GM12878 (cell line): ENCODE measurements around the gene PBRM1. TPM values are rescaled to one million over a fixed set of nuclear protein-coding genes. Genes with fewer than 3 reads are reported as not detected.
"Not testable (repeated sequence)": the region's sequence is repeated elsewhere in the genome, so short reads cannot be mapped to it uniquely, and the experiment has no call there.

Experiments used
- ATAC-seq: fragments of 200-7000 bp; cut with Tn5 transposase; 3 replicates; pipeline ENCODE4 v1.9.1; 2020; ENCODE audit warnings: mild to moderate bottlenecking, moderate library complexity
- BruUV-seq: library from RNA; stranded (reverse); fragments of 400-500 nt; replicated peaks from 2 replicates; lab custom pipeline; 2021; lab: Mats Ljungman, UMichigan
- CTCF ChIA-PET: fragments of 300-600 bp; sonication (Branson Sonifier 250); formaldehyde crosslinking; extraction: SDS; loops from one replicate; lab custom pipeline; 2021; ENCODE audit warnings: inconsistent platforms; lab: Yijun Ruan, JAX
- POLR2A ChIA-PET: fragments of 350-600 bp; formaldehyde crosslinking; extraction: SDS; loops from one replicate; lab custom pipeline; 2021; ENCODE audit warnings: inconsistent platforms; lab: Charles Lee
- RAD21 ChIA-PET: fragments of 300-600 bp; sonication (Branson Sonifier 250); formaldehyde crosslinking; loops from one replicate; lab custom pipeline; 2023; ENCODE audit warnings: antibody characterized with exemption; ENCODE audit not compliant: unreplicated experiment; lab: Charles Lee
- SMC1A ChIA-PET: fragments of 300-600 bp; sonication (Branson Sonifier 250); formaldehyde crosslinking; loops from one replicate; lab custom pipeline; 2023; ENCODE audit not compliant: unreplicated experiment, uncharacterized antibody; lab: Charles Lee
- DNase-seq: peaks from one replicate; pipeline ENCODE4 v3.0.0-alpha.2; 2011; ENCODE audit warnings: low read depth, low spot score
- FAIRE-seq: peaks from 3 replicates; lab custom pipeline; 2011; peaks lifted over from hg19 to GRCh38; lab: Jason Lieb, UNC
- H2AFZ ChIP-seq: 2 replicates; pipeline ENCODE4 v1.6.0; 2011; ENCODE audit warnings: low read depth, low read length, control low read depth; ENCODE audit not compliant: control insufficient read depth
- H3K27ac ChIP-seq: 2 replicates; pipeline ENCODE4 v1.5.1; 2011; ENCODE audit warnings: control low read depth; ENCODE audit not compliant: control insufficient read depth, insufficient read depth
- H3K27me3 ChIP-seq, 2 experiments: replicated peaks in 1 of 2; 2 replicates each; pipeline versions ENCODE4 v1.6.0 to v1.6.1; 2011; ENCODE audit warnings: low read length in 1 of 2; ENCODE audit not compliant: control insufficient read depth in 2 of 2, insufficient read depth in 2 of 2
- H3K36me3 ChIP-seq, 2 experiments: 2 replicates each; pipeline ENCODE4 v1.5.1; 2011; ENCODE audit warnings: low read length in 1 of 2; ENCODE audit not compliant: control insufficient read depth in 2 of 2, insufficient read depth in 2 of 2
- H3K4me1 ChIP-seq: 2 replicates; pipeline ENCODE4 v1.6.1; 2011; ENCODE audit warnings: mild to moderate bottlenecking, low read length, moderate library complexity, mixed read lengths; ENCODE audit not compliant: control insufficient read depth, insufficient read depth
- H3K4me2 ChIP-seq: 2 replicates; pipeline ENCODE4 v1.6.0; 2011; ENCODE audit warnings: control low read depth; ENCODE audit not compliant: control insufficient read depth, insufficient read depth
- H3K4me3 ChIP-seq: fragments of 200-600 bp; sonication (generic); 2 replicates; pipeline ENCODE4 v1.5.1; 2016
- H3K79me2 ChIP-seq: 2 replicates; pipeline ENCODE4 v1.6.0; 2011; ENCODE audit warnings: low read length; ENCODE audit not compliant: control insufficient read depth, insufficient read depth
- H3K9ac ChIP-seq: 2 replicates; pipeline ENCODE4 v1.8.0; 2011; ENCODE audit warnings: low read length, control low read depth, mixed read lengths; ENCODE audit not compliant: control insufficient read depth, insufficient read depth
- H3K9me3 ChIP-seq: replicated peaks from 3 replicates; pipeline ENCODE4 v1.5.1; 2011; ENCODE audit warnings: mild to moderate bottlenecking, low read length; ENCODE audit not compliant: control insufficient read depth, insufficient read depth
- H4K20me1 ChIP-seq: 2 replicates; pipeline ENCODE4 v1.6.0; 2011; ENCODE audit not compliant: control insufficient read depth, insufficient read depth
- CBX5 ChIP-seq: sonication (generic); IDR thresholded peaks from 2 replicates; pipeline ENCODE4 v1.6.1; 2016; ENCODE audit warnings: low read depth, moderate library complexity, mild to moderate bottlenecking, inconsistent platforms
- PKNOX1 ChIP-seq: fragments of 450-650 bp; IDR thresholded peaks from 2 replicates; pipeline ENCODE4 v1.6.1; 2016; ENCODE audit warnings: mild to moderate bottlenecking
- RBBP5 ChIP-seq: fragments of 200-600 bp; sonication (generic); conservative IDR thresholded peaks from 2 replicates; pipeline ENCODE4 v1.6.1; 2016
- TARDBP ChIP-seq: IDR thresholded peaks from 2 replicates; pipeline ENCODE4 v1.6.1; 2016; ENCODE audit warnings: borderline replicate concordance
- ZBED1 ChIP-seq: IDR thresholded peaks from 2 replicates; pipeline ENCODE4 v1.6.1; 2016; ENCODE audit warnings: borderline replicate concordance
- WGBS: methylation state at CpG from one replicate; pipeline ENCODE4 v1.1.6; 2016; ENCODE audit warnings: low lambda C conversion rate; ENCODE audit not compliant: insufficient replicate concordance, insufficient coverage; ENCODE audit errors: missing lambda C conversion rate; 5-methylcytosine and 5-hydroxymethylcytosine counted together
- in situ Hi-C: fragments of 300-500 bp; cut with MboI; formaldehyde crosslinking; loops from 9 replicates; pipeline ENCODE4 v1.14.3; 2018; ENCODE audit warnings: mixed read lengths
- intact Hi-C: fragments of 100-400 bp; cut with micrococcal nuclease; formaldehyde crosslinking; loops from one replicate; pipeline ENCODE4 v1.14.2; 2022; ENCODE audit not compliant: unreplicated experiment
- polyA plus RNA-seq, 11 experiments: library from polyadenylated mRNA; depleted of rRNA in 4 of 11; unstranded in 6 of 11; stranded (reverse) in 5 of 11; fragments of >200 nt; fragmentation: Nextera tagmentation in 4 of 11; fragmentation: Illumina TruSeq in 1 of 11; extraction: Ambion mirVana in 4 of 11; extraction: Trizol in 1 of 11; gene quantifications; 1 replicate in 1 of 11; 2 replicates in 10 of 11; pipeline versions ENCODE4 v1.2.1 to v1.2.3, GENCODE V29; 2011 to 2016; ENCODE audit warnings: inconsistent platforms in 2 of 11, missing spikeins in 2 of 11, low read depth in 1 of 11
- total RNA-seq, 4 experiments: library from RNA; depleted of rRNA in 3 of 4; stranded (reverse); fragments of >200 nt in 3 of 4; fragmentation: Illumina TruSeq in 1 of 4; extraction: Trizol in 1 of 4; gene quantifications; 2 replicates each; pipeline versions ENCODE4 v1.2.1 to v1.2.3, GENCODE V29; 2013 to 2021
- TF ChIP-seq, protein P1 (sequence below): IDR thresholded peaks from 2 replicates; pipeline ENCODE4 v1.6.1; 2011; ENCODE audit warnings: low read depth, mild to moderate bottlenecking, low read length, moderate library complexity, borderline replicate concordance; ENCODE audit errors: extremely low read depth

Gene PBRM1
- total and polyA plus RNA-seq, 10 of the 15 experiments (the other 5 are each of a cell fraction or from before 2014, with no cell fraction given) = 8.9 to 88.9 (median 39.3) TPM

- Histone ChIP-seq H3K79me2 (peaks cover 15% of the 10 kb centered on the region), H3K27ac (no peak overlapping the region), H2AFZ (no peak overlapping the region)
- RAD21 ChIA-PET = no interaction called here
- no peak for TF ChIP-seq PKNOX1
- no peak for TF ChIP-seq CBX5
- TF ChIP-seq ZBED1 = no peak
- TF ChIP-seq TARDBP = no peak
- TF ChIP-seq, protein P1, sequence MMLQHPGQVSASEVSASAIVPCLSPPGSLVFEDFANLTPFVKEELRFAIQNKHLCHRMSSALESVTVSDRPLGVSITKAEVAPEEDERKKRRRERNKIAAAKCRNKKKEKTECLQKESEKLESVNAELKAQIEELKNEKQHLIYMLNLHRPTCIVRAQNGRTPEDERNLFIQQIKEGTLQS = no peak
- TF ChIP-seq RBBP5 = no peak
- TF ChIP-seq, all 136 proteins: peak for 0
- in situ Hi-C loops (no loop called here), intact Hi-C loops (no loop called here)
- POLR2A ChIA-PET = interaction anchor here (0.6 to 1.3 kb wide), 2 partner anchors 9 to 40 kb away, joined by 3 to 5 read pairs; partner anchors contain the start of gene UQCC5
- 97% methylated on average over 14 of the region's 14 CpGs for whole genome bisulfite sequencing
- SMC1A ChIA-PET = no interaction called here
- ATAC-seq (no peak), DNase-seq (no peak), FAIRE-seq (no peak)
- no TSS peak for BruUV-seq
- peaks cover 0 to 15% of the 10 kb centered on the region in 2 experiments; a peak in 2 of 4 replicates for H3K36me3 ChIP-seq
- no peaks in the 10 kb centered on the region for H3K9me3 ChIP-seq
- CTCF ChIA-PET = no interaction called here
- H3K27me3 ChIP-seq = no peaks in the 10 kb centered on the region
- no peaks in the 10 kb centered on the region for H4K20me1 ChIP-seq
- H3K4me2 ChIP-seq = no peak overlapping the region
- no peak overlapping the region for H3K9ac ChIP-seq
- peaks cover 6% of the 10 kb centered on the region for H3K4me1 ChIP-seq
- no peak overlapping the region for H3K4me3 ChIP-seq
Measured at GRCh38 chr3:52527039-52527731, 158.5 kb downstream of the PBRM1 start.

- H3K27me3 ChIP-seq, FAIRE-seq, CTCF ChIA-PET, H3K79me2 ChIP-seq, H3K9me3 ChIP-seq, SMC1A ChIA-PET, H3K9ac ChIP-seq, BruUV-seq, H4K20me1 ChIP-seq, intact Hi-C loops, H3K4me3 ChIP-seq, RAD21 ChIA-PET, H3K4me1 ChIP-seq, in situ Hi-C loops, ATAC-seq, H3K27ac ChIP-seq, H2AFZ ChIP-seq, DNase-seq, H3K4me2 ChIP-seq: not testable (repeated sequence)
- peaks cover 0 to 15% of the 10 kb centered on the region in 2 experiments; a peak in 2 of 4 replicates for H3K36me3 ChIP-seq
- whole genome bisulfite sequencing = 89% methylated on average over 5 of the region's 5 CpGs
- POLR2A ChIA-PET = interaction anchor here (1.3 kb wide), 1 partner anchor 9 kb away, joined by 3 read pairs; the partner anchor contains the start of gene UQCC5
Measured at GRCh38 chr3:52526671-52527038, 159.1 kb downstream of the PBRM1 start.
